Body of pancreas (tissue), 4 donors: ENCODE measurements around the gene IFI27L2.

Experiments
- POLR2A ChIP-seq, 3 donors: fragments of 450-650 bp; IDR thresholded peaks; one replicate each; pipeline ENCODE4 v1.6.1; 2016; ENCODE audit warnings: antibody characterized with exemption in 3 of 3, mild to moderate bottlenecking in 2 of 3
- TF ChIP-seq, protein P1 (sequence below), 7 experiments: fragments of 450-650 bp in 4 of 7; fragments of 200-600 bp in 3 of 7; sonication (generic) in 3 of 7; IDR thresholded peaks; one replicate each; pipeline ENCODE4 v1.5.1; 2016 to 2019; ENCODE audit warnings: antibody characterized with exemption in 7 of 7

DNA sequence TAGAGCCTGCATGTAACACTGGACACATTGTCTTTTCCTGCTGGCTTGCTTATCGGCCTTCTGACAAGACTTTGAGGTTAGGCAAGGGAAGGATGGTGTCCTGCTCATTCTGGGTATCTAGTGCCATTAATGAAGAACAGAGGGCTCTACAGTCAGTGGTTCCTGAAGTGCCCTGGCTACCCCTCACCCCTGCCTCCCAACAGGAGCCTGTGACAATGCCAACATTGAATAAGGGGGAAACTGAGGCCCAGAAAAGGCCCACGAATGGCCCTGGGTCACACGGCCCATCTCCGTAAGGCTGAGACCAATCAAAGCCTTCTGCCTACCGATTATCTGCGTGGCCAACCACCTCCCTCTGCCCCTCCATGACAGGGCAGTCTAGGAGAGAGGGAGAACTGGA is 2.1 kb downstream of the IFI27L2 start:
- TF ChIP-seq, protein P1, sequence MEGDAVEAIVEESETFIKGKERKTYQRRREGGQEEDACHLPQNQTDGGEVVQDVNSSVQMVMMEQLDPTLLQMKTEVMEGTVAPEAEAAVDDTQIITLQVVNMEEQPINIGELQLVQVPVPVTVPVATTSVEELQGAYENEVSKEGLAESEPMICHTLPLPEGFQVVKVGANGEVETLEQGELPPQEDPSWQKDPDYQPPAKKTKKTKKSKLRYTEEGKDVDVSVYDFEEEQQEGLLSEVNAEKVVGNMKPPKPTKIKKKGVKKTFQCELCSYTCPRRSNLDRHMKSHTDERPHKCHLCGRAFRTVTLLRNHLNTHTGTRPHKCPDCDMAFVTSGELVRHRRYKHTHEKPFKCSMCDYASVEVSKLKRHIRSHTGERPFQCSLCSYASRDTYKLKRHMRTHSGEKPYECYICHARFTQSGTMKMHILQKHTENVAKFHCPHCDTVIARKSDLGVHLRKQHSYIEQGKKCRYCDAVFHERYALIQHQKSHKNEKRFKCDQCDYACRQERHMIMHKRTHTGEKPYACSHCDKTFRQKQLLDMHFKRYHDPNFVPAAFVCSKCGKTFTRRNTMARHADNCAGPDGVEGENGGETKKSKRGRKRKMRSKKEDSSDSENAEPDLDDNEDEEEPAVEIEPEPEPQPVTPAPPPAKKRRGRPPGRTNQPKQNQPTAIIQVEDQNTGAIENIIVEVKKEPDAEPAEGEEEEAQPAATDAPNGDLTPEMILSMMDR (IDR thresholded peaks at IDR 0.05) = no peak
- TF ChIP-seq POLR2A (IDR thresholded peaks at IDR 0.05) = no peak
